ENCODE data around the gene HELZ. TPM values are rescaled to one million over a fixed set of nuclear protein-coding genes. Genes with fewer than 3 reads are reported as not detected.
A peak's percentile ranks its signal among the peaks of the same experiment; 100 is the strongest.

HELZ gene
- total and polyA plus RNA-seq, 2 experiments from 2014 or later = 27.6 to 31.7 TPM

- Histone ChIP-seq H3K9me3 (ENCODE audit: low read depth) (no peaks in the 10 kb centered on the region), H3K27me3 (no peaks in the 10 kb centered on the region), H3K27ac (no peak overlapping the region), H3K4me1 (ENCODE audit: low read depth) (peaks cover 4% of the 10 kb centered on the region), H3K4me3 (no peak overlapping the region), H3K36me3 (no peaks in the 10 kb centered on the region)
- no peak for TF ChIP-seq CTCF (IDR thresholded peaks at IDR 0.05; ENCODE audit: low read depth, low read length)
- no peak for DNase-seq (ENCODE audit: low read depth in 1 of 2, low spot score in 1 of 2)
Measured at GRCh38 chr17:67069603-67070136, 175.3 kb downstream of the HELZ start.

GRCh38 chr17:67068999-67069398, 176.0 kb downstream of the HELZ start:
- Histone ChIP-seq H3K36me3 (no peaks in the 10 kb centered on the region), H3K4me3 (no peak overlapping the region), H3K27me3 (no peaks in the 10 kb centered on the region), H3K9me3 (ENCODE audit: low read depth) (no peaks in the 10 kb centered on the region), H3K27ac (no peak overlapping the region), H3K4me1 (ENCODE audit: low read depth) (peaks cover 4% of the 10 kb centered on the region)
- peak in 1 of 2 donors; percentile 27 for DNase-seq (ENCODE audit: low read depth in 1 of 2, low spot score in 1 of 2)
- no peak for TF ChIP-seq CTCF (IDR thresholded peaks at IDR 0.05; ENCODE audit: low read depth, low read length)

GRCh38 chr17:67067571-67068482, 177.2 kb downstream of the HELZ start:
- Histone ChIP-seq H3K27ac (no peak overlapping the region), H3K4me1 (ENCODE audit: low read depth) (peaks cover 4% of the 10 kb centered on the region), H3K36me3 (no peaks in the 10 kb centered on the region), H3K4me3 (no peak overlapping the region), H3K9me3 (ENCODE audit: low read depth) (no peaks in the 10 kb centered on the region), H3K27me3 (no peaks in the 10 kb centered on the region)
- no peak for DNase-seq (ENCODE audit: low read depth in 1 of 2, low spot score in 1 of 2)
- TF ChIP-seq CTCF (IDR thresholded peaks at IDR 0.05; ENCODE audit: low read depth, low read length) = no peak

- TF ChIP-seq CTCF (IDR thresholded peaks at IDR 0.05; ENCODE audit: low read depth, low read length) = no peak
- no peak for DNase-seq (ENCODE audit: low read depth in 1 of 2, low spot score in 1 of 2)
- H3K27ac ChIP-seq = no peak overlapping the region
- H3K27me3 ChIP-seq = no peaks in the 10 kb centered on the region
- H3K4me3 ChIP-seq = no peak overlapping the region
- no peaks in the 10 kb centered on the region for H3K9me3 ChIP-seq (ENCODE audit: low read depth)
- H3K4me1 ChIP-seq (ENCODE audit: low read depth) = peaks cover 4% of the 10 kb centered on the region
- no peaks in the 10 kb centered on the region for H3K36me3 ChIP-seq
Measured at GRCh38 chr17:67066717-67067116, 178.3 kb downstream of the HELZ start.

- H3K4me1 ChIP-seq (ENCODE audit: low read depth) = no peaks in the 10 kb centered on the region
- H3K36me3 ChIP-seq = no peaks in the 10 kb centered on the region
- no peak overlapping the region for H3K4me3 ChIP-seq
- no peak for TF ChIP-seq CTCF (IDR thresholded peaks at IDR 0.05; ENCODE audit: low read depth, low read length)
- no peak for DNase-seq (ENCODE audit: low read depth in 1 of 2, low spot score in 1 of 2)
- H3K27ac ChIP-seq = no peak overlapping the region
- H3K27me3 ChIP-seq = no peaks in the 10 kb centered on the region
- H3K9me3 ChIP-seq (ENCODE audit: low read depth) = no peaks in the 10 kb centered on the region
Measured at GRCh38 chr17:67063141-67063540, 181.9 kb downstream of the HELZ start.
